Mesenteric fat pad (tissue), 1 donor: ENCODE results near the gene CEBPE. TPM values are rescaled to one million over a fixed set of nuclear protein-coding genes. Genes with fewer than 3 reads are reported as not detected.

Experiments
- DNase-seq: peaks from one replicate; pipeline ENCODE4 v3.0.0-alpha.2; 2020; ENCODE audit warnings: low spot score
- total RNA-seq: library from RNA; stranded (reverse); fragmentation: NEBNext Ultra II Directional; extraction: Animal tissue kit (Norgen Biotek cat#: 25700); gene quantifications from one replicate; pipeline ENCODE4 v1.2.1, GENCODE V29; 2021
- donor health status: DM: yes; HTN: yes; CAD: no.

Gene CEBPE
- total RNA-seq, 1 donor from 2014 or later, result not detected

DNA sequence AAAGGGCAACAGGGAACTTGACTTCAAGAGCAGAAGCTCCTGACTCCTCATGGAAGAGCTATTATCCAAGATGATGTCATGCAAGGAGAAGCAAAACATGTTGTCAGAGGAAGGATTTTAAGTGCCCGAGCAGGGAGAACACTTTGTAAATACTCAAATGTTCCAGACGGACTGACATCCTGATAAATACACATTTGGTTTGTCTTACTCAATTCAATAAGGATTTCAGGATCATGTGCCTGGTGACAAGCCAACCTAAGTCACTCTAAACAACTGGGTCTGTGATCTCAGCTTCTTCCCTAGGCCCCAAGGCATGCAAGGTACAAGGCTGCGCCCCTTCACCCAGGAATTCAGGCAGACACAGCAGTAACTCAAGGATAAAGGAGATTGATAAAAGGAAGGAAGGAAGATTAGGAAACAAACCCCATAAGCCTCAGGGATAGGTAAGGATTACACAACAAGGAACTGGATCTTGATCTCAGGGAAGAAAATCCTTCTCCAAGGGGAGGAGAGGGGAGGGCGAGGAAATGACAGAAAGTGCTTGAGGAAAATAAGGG lies 26.8 kb upstream of the CEBPE start:
- no peak for DNase-seq

DNA sequence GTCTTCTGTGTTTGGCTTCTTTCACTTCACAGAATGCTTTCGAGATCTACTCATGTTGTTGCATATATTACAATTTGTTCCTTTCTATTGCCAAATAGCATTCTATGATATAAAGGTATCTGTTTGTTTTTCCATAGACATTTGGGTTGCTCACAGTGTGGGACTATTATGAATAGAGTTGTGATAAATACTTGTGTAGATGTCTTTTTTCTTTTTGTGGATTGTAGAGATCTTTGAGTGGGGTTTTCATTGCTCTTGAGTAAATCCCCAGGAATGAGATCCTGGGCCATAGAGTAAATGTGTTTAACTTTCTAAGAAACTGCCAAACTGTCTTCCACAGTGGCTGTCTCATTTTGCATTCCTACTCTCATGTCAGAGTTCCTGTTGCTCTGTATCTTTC lies 24.9 kb upstream of the CEBPE start:
- DNase-seq, result no peak

GRCh38 chr14:23142826-23143225 lies 23.8 kb upstream of the CEBPE start:
- DNase-seq, result no peak

- no peak for DNase-seq
These were observed 22.8 kb upstream of the CEBPE start for GRCh38 chr14:23141706-23142444.

GRCh38 chr14:23140371-23140770 lies 21.3 kb upstream of the CEBPE start:
- no peak for DNase-seq

- no peak for DNase-seq
These were observed 20.8 kb upstream of the CEBPE start for GRCh38 chr14:23139874-23140273.

GRCh38 chr14:23137813-23138535 lies 18.9 kb upstream of the CEBPE start:
- no peak for DNase-seq

DNA sequence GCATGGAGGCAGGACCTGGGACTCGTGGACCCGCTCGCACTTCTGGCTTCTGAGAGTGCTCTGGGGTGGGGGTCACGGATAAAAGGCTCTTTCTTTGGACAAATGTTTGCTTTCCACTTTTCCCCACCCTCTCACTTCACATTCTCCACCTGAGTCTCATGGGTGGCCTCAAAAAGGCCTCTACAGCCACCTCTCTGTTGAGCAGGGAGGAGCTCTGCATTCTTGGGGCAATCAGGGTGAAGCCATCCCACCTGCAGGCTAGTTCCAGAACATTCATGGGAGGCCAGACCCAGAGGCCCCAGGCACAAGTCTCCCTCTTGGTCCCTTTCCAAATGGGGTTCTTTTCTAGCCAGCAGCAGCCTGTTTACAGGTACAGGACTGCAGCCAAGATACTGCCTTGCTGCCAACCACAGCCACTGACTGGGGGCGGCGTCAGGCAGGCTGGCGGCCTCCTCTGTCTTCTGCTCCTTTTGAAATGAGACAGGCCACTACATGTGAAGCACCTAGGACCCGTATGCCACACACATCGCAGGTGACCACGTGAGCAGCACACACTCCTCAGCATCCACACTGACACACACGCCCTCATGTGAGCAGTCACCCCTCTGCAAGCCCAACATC lies 18.2 kb upstream of the CEBPE start:
- DNase-seq, result no peak

GRCh38 chr14:23136566-23137133 lies 17.6 kb upstream of the CEBPE start:
- DNase-seq, result no peak

GRCh38 chr14:23132970-23133369 lies 13.9 kb upstream of the CEBPE start:
- no peak for DNase-seq

DNA sequence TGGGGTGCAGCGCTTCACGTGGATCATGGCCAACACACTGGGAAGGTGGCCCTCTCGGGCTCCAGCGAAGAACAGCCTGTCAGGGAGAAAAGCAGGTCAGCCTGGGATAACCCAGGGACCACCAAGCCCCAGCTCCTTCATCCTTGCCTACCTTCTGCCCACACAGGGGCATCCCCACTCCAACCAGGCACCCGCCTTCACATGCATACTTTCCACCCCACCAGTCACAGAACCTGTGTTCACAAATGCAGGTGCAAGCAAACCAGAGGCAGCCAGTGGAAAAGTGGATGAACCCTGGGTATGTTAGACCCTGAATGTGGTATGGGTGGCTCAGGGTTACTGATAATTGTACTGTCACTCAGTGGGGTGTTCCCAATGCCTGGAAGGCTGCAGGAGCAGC lies 12.4 kb upstream of the CEBPE start:
- DNase-seq, result no peak

- DNase-seq, result no peak
These were observed 11.8 kb upstream of the CEBPE start for GRCh38 chr14:23130871-23131270.

DNA sequence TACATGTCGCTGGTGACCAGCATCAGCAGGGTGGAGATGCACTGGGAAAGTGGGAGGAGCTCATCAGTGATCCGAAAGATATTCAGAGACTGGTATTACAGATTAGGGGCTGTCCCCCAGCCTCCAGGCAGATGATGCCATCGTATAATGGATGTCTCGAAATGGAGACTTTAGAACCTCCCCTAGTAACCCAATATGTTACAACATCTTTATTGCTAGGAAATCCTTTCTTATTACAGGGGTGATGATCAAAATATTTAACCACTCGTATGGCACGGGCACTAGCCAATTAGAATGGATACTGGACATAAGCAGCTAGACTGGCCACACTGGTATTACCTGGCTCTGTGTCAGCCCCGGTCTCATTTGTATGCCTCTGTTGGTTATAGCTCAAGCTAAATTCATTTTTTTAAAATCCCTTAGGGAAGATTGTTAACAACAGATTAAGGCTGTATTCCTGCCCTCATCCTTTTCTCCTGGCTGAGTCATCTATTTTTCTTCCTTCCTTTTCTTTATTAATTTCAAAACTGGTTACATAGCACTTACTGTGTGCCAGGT lies 10.8 kb upstream of the CEBPE start:
- DNase-seq, result no peak

DNA sequence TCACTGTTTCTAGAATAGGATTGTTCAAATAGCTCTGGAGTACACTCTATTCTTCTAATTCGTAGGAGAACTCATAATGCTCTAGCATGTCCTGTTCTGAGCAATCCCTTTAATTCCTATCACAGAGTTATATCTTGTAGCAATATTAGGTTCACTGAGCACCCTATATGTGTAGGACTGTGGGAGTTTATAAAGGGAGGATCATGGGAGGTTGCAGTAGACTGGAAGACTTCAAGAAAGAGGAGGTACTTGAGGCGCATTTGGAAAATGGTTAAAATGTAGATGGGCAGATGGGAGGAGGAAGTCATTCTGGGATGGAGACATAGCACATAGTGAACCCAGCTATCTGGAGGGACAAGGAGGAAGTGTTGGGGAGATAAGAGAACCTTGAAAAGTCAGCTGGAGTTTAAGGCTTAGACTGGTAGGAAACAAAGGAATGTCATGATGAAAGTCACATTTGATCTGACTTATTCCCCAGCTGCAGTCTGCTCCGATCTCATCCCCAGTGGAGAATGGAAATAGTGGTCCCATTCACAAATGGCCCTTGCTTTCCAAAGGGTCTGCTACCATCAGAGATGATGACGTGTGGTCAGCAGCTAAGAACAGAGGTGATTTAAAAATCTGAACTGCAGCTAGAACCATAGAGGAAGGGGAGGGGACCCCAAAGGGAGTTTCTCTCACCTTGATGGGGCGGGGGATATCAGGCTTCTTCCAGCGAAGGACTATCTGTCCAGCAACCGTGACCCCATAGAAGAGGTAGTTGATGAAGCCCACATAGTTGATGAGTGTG lies 10.1 kb upstream of the CEBPE start:
- no peak for DNase-seq

DNA sequence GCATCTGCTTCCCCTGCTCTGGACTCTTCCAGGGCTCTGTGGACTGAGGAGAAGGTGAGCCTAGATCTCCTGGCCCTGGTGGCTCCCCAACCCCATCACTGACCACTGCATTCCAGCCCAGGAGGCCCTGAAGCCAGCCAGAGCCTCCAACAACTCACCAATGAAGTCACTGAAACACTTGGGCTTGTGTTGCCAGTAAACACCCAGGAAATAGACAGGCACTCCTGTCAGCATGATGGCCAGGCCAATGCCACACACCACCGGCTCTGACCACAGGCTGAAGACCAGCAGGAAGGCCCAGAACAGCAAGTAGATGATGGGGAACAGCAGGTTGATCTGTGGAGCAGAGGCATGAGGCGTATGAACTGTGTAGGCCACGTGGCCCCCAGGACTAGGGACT lies 8.8 kb upstream of the CEBPE start:
- DNase-seq, result no peak

GRCh38 chr14:23126548-23127278 lies 7.7 kb upstream of the CEBPE start:
- DNase-seq, result no peak

- no peak for DNase-seq
These were observed 7.0 kb upstream of the CEBPE start for GRCh38 chr14:23125933-23126524.

DNA sequence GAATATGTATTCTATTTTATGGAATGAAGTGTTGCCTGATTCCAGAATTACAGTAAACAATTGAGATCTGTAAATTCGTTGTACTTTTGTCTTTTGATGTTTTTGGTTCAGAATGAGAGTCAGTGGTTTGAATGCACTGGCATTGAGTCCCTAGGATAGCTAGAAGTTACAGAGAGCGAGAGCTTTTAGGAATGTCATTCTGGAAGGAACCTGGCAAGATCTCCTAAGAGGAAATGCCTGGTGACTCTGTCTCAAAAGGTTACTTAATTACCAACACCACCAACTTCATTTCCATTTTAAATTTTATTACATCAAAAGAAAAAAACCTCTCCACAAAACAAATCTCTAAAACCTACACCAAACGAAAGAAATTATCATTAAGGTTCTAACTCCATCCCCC lies 6.0 kb upstream of the CEBPE start:
- DNase-seq, result no peak

GRCh38 chr14:23124337-23124954 lies 5.4 kb upstream of the CEBPE start:
- no peak for DNase-seq
